ENCODE results near the gene S100A14. TPM values are rescaled to one million over a fixed set of nuclear protein-coding genes. Genes with fewer than 3 reads are reported as not detected.
"Not testable (repeated sequence)": the region's sequence is repeated elsewhere in the genome, so short reads cannot be mapped to it uniquely, and the experiment has no call there.

S100A14 gene
- total RNA-seq, 1 donor from 2014 or later: not detected

DNA sequence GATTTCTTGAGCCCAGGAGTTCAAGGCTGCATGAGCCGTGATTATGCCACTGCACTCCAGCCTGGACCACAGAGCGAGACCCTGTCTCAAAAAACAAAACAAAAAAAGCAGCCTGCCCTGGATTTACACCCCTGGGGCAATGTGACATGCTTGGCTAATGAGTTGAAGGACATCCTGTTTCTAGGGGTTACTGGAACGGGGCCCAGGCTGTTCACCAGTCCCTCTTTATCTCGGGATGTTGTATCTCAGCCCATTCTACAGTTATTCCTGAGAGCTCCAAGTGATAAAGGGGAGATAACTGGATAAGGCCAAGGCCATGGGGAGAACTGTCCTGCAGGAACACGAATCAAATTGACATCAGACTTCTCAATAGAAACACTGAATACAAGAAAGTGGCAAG, 28.8 kb downstream of the S100A14 start:
- Mint-ChIP-seq H3K4me3 (no peak overlapping the region), H3K27ac (no peak overlapping the region), H3K27me3 (no peaks in the 10 kb centered on the region), H3K36me3 (ENCODE audit: low read depth) (no peaks in the 10 kb centered on the region), H3K9me3 (no peaks in the 10 kb centered on the region), H3K4me1 (no peaks in the 10 kb centered on the region)
- no peak for DNase-seq
- CTCF ChIA-PET: no interaction called here
- POLR2A ChIA-PET: interaction anchor here (1.2 kb wide), 1 partner anchor 12 kb away, joined by 4 read pairs; no protein-coding TSS in a partner anchor
- intact Hi-C loops (cut with micrococcal nuclease): no loop called here
- TF ChIP-seq, protein P1, sequence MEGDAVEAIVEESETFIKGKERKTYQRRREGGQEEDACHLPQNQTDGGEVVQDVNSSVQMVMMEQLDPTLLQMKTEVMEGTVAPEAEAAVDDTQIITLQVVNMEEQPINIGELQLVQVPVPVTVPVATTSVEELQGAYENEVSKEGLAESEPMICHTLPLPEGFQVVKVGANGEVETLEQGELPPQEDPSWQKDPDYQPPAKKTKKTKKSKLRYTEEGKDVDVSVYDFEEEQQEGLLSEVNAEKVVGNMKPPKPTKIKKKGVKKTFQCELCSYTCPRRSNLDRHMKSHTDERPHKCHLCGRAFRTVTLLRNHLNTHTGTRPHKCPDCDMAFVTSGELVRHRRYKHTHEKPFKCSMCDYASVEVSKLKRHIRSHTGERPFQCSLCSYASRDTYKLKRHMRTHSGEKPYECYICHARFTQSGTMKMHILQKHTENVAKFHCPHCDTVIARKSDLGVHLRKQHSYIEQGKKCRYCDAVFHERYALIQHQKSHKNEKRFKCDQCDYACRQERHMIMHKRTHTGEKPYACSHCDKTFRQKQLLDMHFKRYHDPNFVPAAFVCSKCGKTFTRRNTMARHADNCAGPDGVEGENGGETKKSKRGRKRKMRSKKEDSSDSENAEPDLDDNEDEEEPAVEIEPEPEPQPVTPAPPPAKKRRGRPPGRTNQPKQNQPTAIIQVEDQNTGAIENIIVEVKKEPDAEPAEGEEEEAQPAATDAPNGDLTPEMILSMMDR (IDR thresholded peaks at IDR 0.05): no peak
- no peak for ATAC-seq (ENCODE audit: low read depth)

DNA sequence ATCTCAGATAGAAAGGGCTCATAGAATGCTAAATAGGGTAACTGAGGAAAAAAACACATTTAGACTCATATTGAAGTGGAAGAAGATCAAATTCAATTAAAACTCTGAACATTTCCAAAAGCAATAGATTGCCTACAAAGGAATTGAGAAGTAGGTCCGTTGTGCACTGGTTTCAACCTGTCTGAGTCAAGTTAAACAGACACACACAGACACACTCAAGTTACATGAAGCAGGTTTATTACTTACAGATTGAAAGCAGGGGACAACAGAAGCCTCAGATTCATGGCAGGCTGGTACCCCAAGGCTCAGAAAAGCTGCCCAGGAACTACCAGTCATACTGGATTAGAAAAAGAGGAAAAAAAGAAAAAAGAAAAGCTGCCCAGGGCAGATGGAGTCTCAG, 29.8 kb downstream of the S100A14 start:
- TF ChIP-seq, protein P1 (IDR thresholded peaks at IDR 0.05): no peak
- no peaks in the 10 kb centered on the region for H3K9me3 Mint-ChIP-seq
- ATAC-seq (ENCODE audit: low read depth): no peak
- H3K27ac Mint-ChIP-seq: no peak overlapping the region
- no peak for DNase-seq
- no peaks in the 10 kb centered on the region for H3K36me3 Mint-ChIP-seq (ENCODE audit: low read depth)
- ChIA-PET CTCF (no interaction called here), POLR2A (interaction anchor here (1.2 kb wide), 1 partner anchor 13 kb away, joined by 4 read pairs; no protein-coding TSS in a partner anchor)
- H3K4me3 Mint-ChIP-seq: no peak overlapping the region
- intact Hi-C loops (cut with micrococcal nuclease): no loop called here
- no peaks in the 10 kb centered on the region for H3K4me1 Mint-ChIP-seq
- H3K27me3 Mint-ChIP-seq: no peaks in the 10 kb centered on the region

DNA sequence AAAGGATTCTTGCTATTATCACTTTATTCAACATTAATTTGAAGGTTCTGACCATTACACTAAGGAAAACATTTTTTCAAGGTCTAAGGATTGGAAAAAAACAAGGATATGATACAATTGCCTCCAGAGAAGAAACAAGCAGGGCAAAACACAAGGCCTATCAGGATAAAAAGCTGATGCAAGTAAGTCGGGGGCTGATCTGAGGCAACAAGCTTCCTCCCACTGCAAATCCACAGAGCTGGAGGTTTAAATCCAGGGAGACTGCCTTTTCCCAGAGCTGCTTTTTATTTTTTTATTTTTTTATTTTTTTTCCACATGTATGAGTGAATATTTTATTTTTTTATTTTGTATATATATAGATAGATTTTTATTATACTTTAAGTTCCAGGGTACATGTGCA, 31.1 kb downstream of the S100A14 start:
- ATAC-seq (ENCODE audit: low read depth) (no peak), DNase-seq (no peak)
- H3K4me1 Mint-ChIP-seq: no peaks in the 10 kb centered on the region
- H3K9me3 Mint-ChIP-seq: no peaks in the 10 kb centered on the region
- intact Hi-C loops (cut with micrococcal nuclease): no loop called here
- ChIA-PET CTCF (interaction anchor here (0.9 to 1.3 kb wide), 2 partner anchors 12 to 42 kb away, joined by 3 to 5 read pairs; partner anchors contain the start of gene S100A13), POLR2A (no interaction called here)
- no peak overlapping the region for H3K27ac Mint-ChIP-seq
- H3K36me3 Mint-ChIP-seq (ENCODE audit: low read depth): no peaks in the 10 kb centered on the region
- H3K4me3 Mint-ChIP-seq: no peak overlapping the region
- TF ChIP-seq, protein P1 (IDR thresholded peaks at IDR 0.05): no peak
- H3K27me3 Mint-ChIP-seq: no peaks in the 10 kb centered on the region

DNA sequence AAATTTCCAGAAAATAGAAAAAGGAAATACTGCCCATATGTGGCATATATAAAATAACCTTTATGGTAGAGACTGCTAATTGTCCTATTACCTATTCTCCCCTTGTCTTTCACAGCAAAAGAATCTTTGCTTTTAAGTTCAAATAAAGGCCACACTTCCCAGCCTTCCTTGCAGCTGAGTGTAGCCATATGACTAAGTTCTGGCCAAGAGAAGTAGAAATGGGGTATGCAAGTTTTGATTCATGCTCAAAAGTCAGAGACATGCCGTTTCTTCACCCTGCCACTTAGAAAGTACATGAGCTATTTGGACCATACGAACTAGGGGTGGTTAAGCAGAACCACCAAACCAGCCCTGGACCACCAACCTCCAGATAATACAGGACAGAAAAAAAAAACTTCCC, 32.1 kb downstream of the S100A14 start:
- ChIA-PET POLR2A (interaction anchor here (0.6 to 0.7 kb wide), 2 partner anchors 144 to 929 kb away, joined by 3 to 6 read pairs; partner anchors contain the start of gene INTS3), CTCF (interaction anchor here (0.9 kb wide), 1 partner anchor 43 kb away, joined by 3 read pairs; the partner anchor contains the start of gene S100A13)
- H3K9me3 Mint-ChIP-seq: no peaks in the 10 kb centered on the region
- H3K4me3 Mint-ChIP-seq: no peak overlapping the region
- H3K4me1 Mint-ChIP-seq: no peaks in the 10 kb centered on the region
- ATAC-seq (ENCODE audit: low read depth) (no peak), DNase-seq (no peak)
- no peaks in the 10 kb centered on the region for H3K36me3 Mint-ChIP-seq (ENCODE audit: low read depth)
- TF ChIP-seq, protein P1 (IDR thresholded peaks at IDR 0.05): no peak
- intact Hi-C loops (cut with micrococcal nuclease): no loop called here
- no peaks in the 10 kb centered on the region for H3K27me3 Mint-ChIP-seq
- no peak overlapping the region for H3K27ac Mint-ChIP-seq

DNA sequence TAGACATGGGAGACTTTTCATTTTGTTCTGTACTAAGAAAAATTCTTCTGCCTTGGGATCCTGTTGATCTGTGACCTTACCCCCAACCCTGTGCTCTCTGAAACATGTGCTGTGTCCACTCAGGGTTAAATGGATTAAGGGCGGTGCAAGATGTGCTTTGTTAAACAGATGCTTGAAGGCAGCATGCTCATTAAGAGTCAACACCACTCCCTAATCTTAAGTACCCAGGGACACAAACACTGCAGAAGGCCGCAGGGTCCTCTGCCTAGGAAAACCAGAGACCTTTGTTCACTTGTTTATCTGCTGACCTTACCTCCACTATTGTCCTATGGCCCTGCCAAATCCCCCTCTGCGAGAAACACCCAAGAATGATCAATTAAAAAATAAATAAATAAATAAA, 32.6 kb downstream of the S100A14 start:
- ATAC-seq (ENCODE audit: low read depth); H3K36me3 Mint-ChIP-seq (ENCODE audit: low read depth); H3K27ac Mint-ChIP-seq; CTCF ChIA-PET; H3K27me3 Mint-ChIP-seq; H3K9me3 Mint-ChIP-seq; H3K4me3 Mint-ChIP-seq; H3K4me1 Mint-ChIP-seq; DNase-seq; intact Hi-C loops (cut with micrococcal nuclease): not testable (repeated sequence)
- POLR2A ChIA-PET: interaction anchor here (0.6 to 0.7 kb wide), 2 partner anchors 144 to 930 kb away, joined by 3 to 6 read pairs; partner anchors contain the start of gene INTS3

DNA sequence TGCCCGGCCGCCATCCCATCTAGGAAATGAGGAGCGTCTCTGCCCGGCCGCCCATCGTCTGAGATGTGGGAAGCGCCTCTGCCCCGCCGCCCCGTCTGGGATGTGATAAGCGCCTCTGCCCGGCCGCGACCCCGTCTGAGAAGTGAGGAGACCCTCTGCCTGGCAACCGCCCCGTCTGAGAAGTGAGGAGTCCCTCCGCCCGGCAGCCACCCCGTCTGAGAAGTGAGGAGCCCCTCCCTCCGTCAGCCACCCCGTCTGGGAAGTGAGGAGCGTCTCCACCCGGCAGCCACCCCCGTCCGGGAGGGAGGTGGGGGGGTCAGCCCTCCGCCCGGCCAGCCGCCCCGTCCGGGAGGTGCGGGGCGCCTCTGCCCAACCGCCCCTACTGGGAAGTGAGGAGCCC, 33.3 kb downstream of the S100A14 start:
- H3K9me3 Mint-ChIP-seq; H3K36me3 Mint-ChIP-seq (ENCODE audit: low read depth); DNase-seq; intact Hi-C loops (cut with micrococcal nuclease); H3K27me3 Mint-ChIP-seq; ATAC-seq (ENCODE audit: low read depth); H3K4me3 Mint-ChIP-seq; H3K4me1 Mint-ChIP-seq; H3K27ac Mint-ChIP-seq; POLR2A ChIA-PET; CTCF ChIA-PET: not testable (repeated sequence)
